CD4-positive, alpha-beta memory T cell (primary cell): ENCODE results near the gene IL2RG. TPM values are rescaled to one million over a fixed set of nuclear protein-coding genes. Genes with fewer than 3 reads are reported as not detected.
A peak's percentile ranks its signal among the peaks of the same experiment; 100 is the strongest.

Experiments used
- CTCF ChIA-PET: fragments of 350-600 bp; sonication (Branson Sonifier 250); formaldehyde crosslinking; loops from one replicate; lab custom pipeline; 2021; ENCODE audit warnings: inconsistent platforms; ENCODE audit not compliant: partially characterized antibody; lab: Charles Lee
- POLR2A ChIA-PET: fragments of 350-600 bp; sonication (Branson Sonifier 250); formaldehyde crosslinking; loops from one replicate; lab custom pipeline; 2021; ENCODE audit not compliant: partially characterized antibody; lab: Charles Lee
- DNase-seq, 5 donors: peaks; one replicate each; pipeline versions ENCODE4 v3.0.0 to v3.0.0-alpha.2; 2020 to 2022; ENCODE audit warnings: mixed read lengths in 1 of 5
- H3K27ac ChIP-seq: one replicate; pipeline ENCODE4 v1.7.0; 2013; ENCODE audit warnings: low read depth, low read length
- H3K27me3 ChIP-seq: 2 replicates; pipeline ENCODE4 v1.7.0; 2013; ENCODE audit warnings: mild to moderate bottlenecking, low read length, moderate library complexity; ENCODE audit not compliant: insufficient read depth
- H3K36me3 ChIP-seq: 2 replicates; pipeline ENCODE4 v1.7.0; 2013; ENCODE audit warnings: mild to moderate bottlenecking, low read length, moderate library complexity; ENCODE audit not compliant: insufficient read depth
- H3K4me1 ChIP-seq: 2 replicates; pipeline ENCODE4 v1.7.0; 2013; ENCODE audit warnings: mild to moderate bottlenecking, low read length, moderate library complexity; ENCODE audit not compliant: insufficient read depth
- H3K4me3 ChIP-seq, 2 donors: one replicate each; pipeline ENCODE4 v1.7.0; 2013; ENCODE audit warnings: low read length in 2 of 2, mild to moderate bottlenecking in 1 of 2
- H3K9me3 ChIP-seq, 2 donors: one replicate each; pipeline ENCODE4 v1.7.0; 2013; ENCODE audit warnings: low read length in 2 of 2, control low read depth in 1 of 2; ENCODE audit not compliant: control insufficient read depth in 1 of 2
- H3K27ac Mint-ChIP-seq, 7 donors: one replicate each; pipeline ENCODE4 v1.8.0; 2020 to 2021; ENCODE audit warnings: mixed read lengths in 7 of 7, mild to moderate bottlenecking in 6 of 7, inconsistent platforms in 3 of 7, moderate library complexity in 3 of 7
- H3K27me3 Mint-ChIP-seq, 2 donors: one replicate each; pipeline ENCODE4 v1.8.0; 2020 to 2021; ENCODE audit warnings: mixed read lengths in 2 of 2
- H3K36me3 Mint-ChIP-seq, 2 donors: one replicate each; pipeline ENCODE4 v1.8.0; 2020 to 2021; ENCODE audit warnings: mixed read lengths in 2 of 2, inconsistent platforms in 1 of 2, mild to moderate bottlenecking in 1 of 2
- H3K4me1 Mint-ChIP-seq, 4 donors: one replicate each; pipeline ENCODE4 v1.8.0; 2020 to 2021; ENCODE audit warnings: mixed read lengths in 4 of 4, mild to moderate bottlenecking in 1 of 4
- H3K4me3 Mint-ChIP-seq, 8 donors: one replicate each; pipeline ENCODE4 v1.8.0; 2020 to 2021; ENCODE audit warnings: mixed read lengths in 8 of 8, mild to moderate bottlenecking in 7 of 8, moderate library complexity in 6 of 8, inconsistent platforms in 3 of 8
- H3K9me3 Mint-ChIP-seq, 8 donors: one replicate each; pipeline ENCODE4 v1.8.0; 2020 to 2021; ENCODE audit warnings: mixed read lengths in 8 of 8, mild to moderate bottlenecking in 5 of 8, inconsistent platforms in 3 of 8, moderate library complexity in 1 of 8
- intact Hi-C: fragments of 100-400 bp; cut with micrococcal nuclease; formaldehyde crosslinking; loops from one replicate; pipeline ENCODE4 v1.15.1; 2023
- polyA plus RNA-seq, 2 donors: library from polyadenylated mRNA; unstranded; fragments of 300-500 nt; fragmentation: Illumina TruSeq; gene quantifications; one replicate each; pipeline ENCODE4 v1.2.3, GENCODE V29; 2021
- total RNA-seq, 2 experiments: library from RNA; stranded (reverse); gene quantifications; one replicate each; pipeline ENCODE4 v1.2.3, GENCODE V29; 2021

The IL2RG gene
- total and polyA plus RNA-seq, 4 experiments from 2014 or later = 378 to 1,440 (median 892) TPM

DNA sequence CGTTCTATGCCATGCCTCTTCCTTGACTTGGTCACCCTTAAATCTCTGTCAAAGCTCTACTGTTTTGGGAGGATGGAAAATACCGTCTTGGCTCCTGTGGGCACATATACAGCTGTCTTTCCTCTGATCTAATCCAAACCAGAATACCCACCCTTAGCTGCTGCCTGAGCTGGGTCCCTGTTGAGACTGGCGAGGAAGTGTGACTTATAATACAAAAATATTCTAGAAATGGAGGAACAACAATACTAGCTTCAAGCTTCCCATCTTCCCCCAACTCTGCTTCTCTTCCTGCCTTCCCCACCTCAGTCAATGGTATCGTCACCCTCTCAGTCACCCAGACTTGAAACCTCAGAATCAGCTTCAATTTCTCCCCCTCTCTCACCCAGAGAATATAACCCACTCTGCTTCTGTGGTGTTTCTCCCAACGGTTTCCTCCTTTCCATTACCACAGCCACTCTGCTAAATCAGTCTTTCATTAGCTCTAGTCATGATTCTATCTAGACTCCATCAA is 599 bp upstream of the IL2RG start:
- POLR2A ChIA-PET = interaction anchor here (0.6 to 6.8 kb wide), 18 partner anchors 7 to 421 kb away, joined by 3 to 141 read pairs (median 7); partner anchors contain the start of genes FOXO4, NONO, OGT and SNX12
- H3K27me3 ChIP-seq = no peaks in the 10 kb centered on the region

DNA sequence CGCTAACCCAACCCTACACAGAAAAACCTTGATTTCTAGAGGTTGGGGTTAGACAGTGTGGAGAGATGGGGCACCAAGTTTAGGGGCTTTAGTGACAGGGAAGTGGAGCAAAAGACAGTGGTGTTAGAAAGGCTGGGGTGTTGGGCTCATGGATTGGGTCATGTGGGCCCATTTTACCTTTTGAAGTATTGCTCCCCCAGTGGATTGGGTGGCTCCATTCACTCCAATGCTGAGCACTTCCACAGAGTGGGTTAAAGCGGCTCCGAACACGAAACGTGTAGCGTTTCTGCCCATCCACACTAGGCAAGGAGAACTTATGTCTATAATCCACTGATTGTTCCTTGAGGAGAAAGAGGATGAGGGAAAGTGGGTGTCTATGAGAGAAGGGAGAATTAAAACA is 2.3 kb downstream of the IL2RG start:
- Mint-ChIP-seq H3K27me3 (no peaks in the 10 kb centered on the region), H3K36me3 (peaks cover 55 to 62% of the 10 kb centered on the region in 2 donors), H3K27ac (peak overlapping the region; percentile 94 to 99 (median 98)), H3K4me1 (peaks cover 38 to 82% (median 67%) of the 10 kb centered on the region in 4 donors), H3K4me3 (peak overlapping the region; percentile 90 to 99 (median 95)), H3K9me3 (no peaks in the 10 kb centered on the region)
- H3K27me3 ChIP-seq = no peaks in the 10 kb centered on the region
- ChIA-PET POLR2A (interaction anchor here (1.5 to 1.6 kb wide), 2 partner anchors 10 to 29 kb away, joined by 3 to 28 read pairs; partner anchors contain the start of gene MED12), CTCF (interaction anchor here (1.2 to 1.3 kb wide), 2 partner anchors 9 to 11 kb away, joined by 3 read pairs; partner anchors contain the start of gene MED12)
- no peaks in the 10 kb centered on the region for H3K9me3 ChIP-seq
- peaks cover 19% of the 10 kb centered on the region for H3K36me3 ChIP-seq
- H3K4me1 ChIP-seq = peaks cover 66% of the 10 kb centered on the region
- peak overlapping the region; percentile 96 for H3K27ac ChIP-seq
- H3K4me3 ChIP-seq = peak overlapping the region; percentile 76 to 93
- intact Hi-C loops = no loop called here
- DNase-seq = peak in 2 of 5 donors; percentile 29 to 38

More for the DNA sequence above, 599 bp upstream of the IL2RG start:
- Mint-ChIP-seq H3K36me3 (peaks cover 42 to 50% of the 10 kb centered on the region in 2 donors), H3K27ac (peak overlapping the region; percentile 97 to 99 (median 99)), H3K4me1 (peaks cover 20 to 62% (median 48%) of the 10 kb centered on the region in 4 donors), H3K9me3 (no peaks in the 10 kb centered on the region), H3K27me3 (no peaks in the 10 kb centered on the region), H3K4me3 (peak overlapping the region; percentile 90 to 99 (median 95))
- H3K36me3 ChIP-seq = peaks cover 19% of the 10 kb centered on the region
- peak overlapping the region; percentile 96 for H3K27ac ChIP-seq
- peak in 3 of 5 donors; percentile 52 to 77 (median 74) for DNase-seq
- H3K4me3 ChIP-seq = peak overlapping the region; percentile 69 to 93
- H3K9me3 ChIP-seq = no peaks in the 10 kb centered on the region
- peaks cover 39% of the 10 kb centered on the region for H3K4me1 ChIP-seq
- CTCF ChIA-PET = interaction anchor here (1.1 to 4.6 kb wide), 7 partner anchors 9 to 68 kb away, joined by 3 to 32 read pairs (median 6); no protein-coding TSS in a partner anchor
- intact Hi-C loops = loop anchor here (1.0 to 10.0 kb wide), 7 partner anchors 9 to 423 kb away; partner anchors contain the start of genes OGT, SNX12 and TAF1

DNA sequence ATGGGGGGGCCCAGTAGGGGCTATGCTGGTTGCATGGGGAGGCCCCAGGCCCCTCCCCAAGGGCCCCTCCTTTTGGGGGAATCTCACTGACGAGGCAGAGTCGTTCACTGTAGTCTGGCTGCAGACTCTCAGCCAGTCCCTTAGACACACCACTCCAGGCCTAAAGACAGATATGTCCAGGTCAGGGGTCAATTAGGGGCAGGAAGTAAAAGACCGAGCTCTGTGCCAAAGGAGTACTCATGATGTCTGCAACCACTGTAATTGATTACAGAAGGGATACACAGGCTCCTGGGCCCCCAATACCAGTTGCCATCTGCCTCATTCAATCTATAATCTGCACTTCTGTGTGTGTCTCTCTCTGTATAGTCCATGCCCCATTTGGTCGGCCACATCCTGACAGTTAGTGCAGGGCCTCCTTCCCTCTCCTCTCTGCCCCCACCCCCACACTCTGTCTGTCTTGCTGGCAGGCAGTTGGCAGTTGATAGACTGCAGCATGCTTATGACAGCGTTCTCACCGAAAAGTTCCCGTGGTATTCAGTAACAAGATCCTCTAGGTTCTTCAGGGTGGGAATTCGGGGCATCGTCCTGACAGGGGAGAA is 3.5 kb downstream of the IL2RG start:
- intact Hi-C loops = no loop called here
- Mint-ChIP-seq H3K9me3 (no peaks in the 10 kb centered on the region), H3K27me3 (no peaks in the 10 kb centered on the region), H3K27ac (peak overlapping the region; percentile 94 to 99 (median 98)), H3K4me3 (peak overlapping the region; percentile 90 to 99 (median 95)), H3K36me3 (peaks cover 55 to 64% of the 10 kb centered on the region in 2 donors), H3K4me1 (peaks cover 40 to 85% (median 74%) of the 10 kb centered on the region in 4 donors)
- Histone ChIP-seq H3K27me3 (no peaks in the 10 kb centered on the region), H3K9me3 (no peaks in the 10 kb centered on the region), H3K27ac (peak overlapping the region; percentile 96), H3K4me1 (peaks cover 69% of the 10 kb centered on the region), H3K4me3 (peak overlapping the region; percentile 76 to 93), H3K36me3 (peaks cover 19% of the 10 kb centered on the region)
- ChIA-PET POLR2A (interaction anchor here (1.1 to 1.6 kb wide), 3 partner anchors 11 to 31 kb away, joined by 3 to 28 read pairs (median 4); partner anchors contain the start of gene MED12), CTCF (interaction anchor here (1.2 kb wide), 1 partner anchor 10 kb away, joined by 3 read pairs; the partner anchor contains the start of gene MED12)
- peak; percentile 52 to 68 (median 61) for DNase-seq

DNA sequence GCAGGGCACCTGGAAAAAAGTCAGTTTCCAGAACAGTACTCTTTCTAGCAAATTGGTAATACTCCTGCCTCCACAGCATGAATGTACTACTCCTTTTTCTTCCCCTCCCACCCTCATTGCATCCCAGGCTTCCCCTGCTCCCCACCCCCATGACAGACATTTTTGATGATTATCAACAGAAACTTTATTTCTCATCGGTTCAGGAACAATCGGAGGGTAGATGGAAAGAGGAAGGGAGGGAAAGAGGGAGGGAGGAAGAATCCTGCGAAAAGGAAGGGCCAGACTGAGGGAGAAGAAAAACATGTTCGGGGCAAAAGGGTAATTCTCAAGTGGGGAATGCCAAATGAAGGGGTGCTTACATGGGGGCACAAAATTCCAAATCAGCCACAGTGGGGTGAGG is 4.1 kb downstream of the IL2RG start:
- Mint-ChIP-seq H3K9me3 (no peaks in the 10 kb centered on the region), H3K36me3 (peaks cover 55 to 64% of the 10 kb centered on the region in 2 donors), H3K27ac (peak overlapping the region; percentile 94 to 99 (median 98)), H3K4me3 (peak overlapping the region; percentile 54 to 99 (median 92)), H3K27me3 (no peaks in the 10 kb centered on the region), H3K4me1 (peaks cover 39 to 85% (median 75%) of the 10 kb centered on the region in 4 donors)
- POLR2A ChIA-PET = interaction anchor here (3.4 kb wide), 1 partner anchor 11 kb away, joined by 38 read pairs; the partner anchor contains the start of gene MED12
- H3K4me3 ChIP-seq = no peak overlapping the region
- CTCF ChIA-PET = interaction anchor here (3.4 kb wide), 1 partner anchor 22 kb away, joined by 16 read pairs; no protein-coding TSS in a partner anchor
- no peaks in the 10 kb centered on the region for H3K27me3 ChIP-seq
- no peak for DNase-seq
- intact Hi-C loops = no loop called here
- peaks cover 69% of the 10 kb centered on the region for H3K4me1 ChIP-seq
- no peaks in the 10 kb centered on the region for H3K9me3 ChIP-seq
- H3K27ac ChIP-seq = peak overlapping the region; percentile 96
- peaks cover 19% of the 10 kb centered on the region for H3K36me3 ChIP-seq

DNA sequence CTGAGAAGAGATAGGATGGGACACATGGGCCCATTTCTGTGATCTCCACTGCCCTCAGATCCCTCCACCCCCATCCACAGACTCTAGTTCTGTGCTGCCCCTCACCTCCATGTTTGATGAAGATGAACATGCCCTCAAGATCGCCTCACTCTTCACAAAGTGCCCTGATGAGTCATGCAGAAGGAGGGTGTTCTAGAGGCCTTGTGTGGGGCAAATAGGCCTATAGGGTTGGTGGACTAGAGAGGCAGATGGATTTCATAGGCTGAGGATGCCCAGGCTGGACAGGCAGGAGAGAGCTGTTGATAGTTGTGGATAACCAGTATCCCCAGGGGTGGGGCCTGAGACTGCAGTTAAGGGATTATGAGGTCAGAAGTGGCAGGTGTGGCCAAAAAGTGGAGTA is 5.0 kb downstream of the IL2RG start, which contains the start of gene CXorf65:
TSS of gene CXorf65 (minus strand) at position 314 of the 400 bp plus-strand sequence. CDS start at position 130, 184 bp downstream.
- peaks cover 19% of the 10 kb centered on the region for H3K36me3 ChIP-seq
- H3K27ac Mint-ChIP-seq = peak within 1 kb of the TSS; percentile 94 to 99 (median 98)
- H3K4me3 ChIP-seq = peak within 1 kb of the TSS in 1 of 2 donors; percentile 93
- H3K4me3 Mint-ChIP-seq = peak within 1 kb of the TSS; percentile 54 to 99 (median 92)
- H3K9me3 Mint-ChIP-seq = no peaks in the 10 kb centered on the region
- intact Hi-C loops = no loop called here
- peak in 1 of 5 donors; percentile 58 for DNase-seq
- peaks cover 55 to 57% of the 10 kb centered on the region in 2 donors for H3K36me3 Mint-ChIP-seq
- no peaks in the 10 kb centered on the region for H3K27me3 Mint-ChIP-seq
- no peaks in the 10 kb centered on the region for H3K27me3 ChIP-seq
- POLR2A ChIA-PET = interaction anchor here (1.4 to 3.4 kb wide), 4 partner anchors 10 to 76 kb away, joined by 3 to 38 read pairs (median 6); partner anchors contain the start of genes FOXO4 and MED12
- CTCF ChIA-PET = interaction anchor here (1.6 to 3.4 kb wide), 2 partner anchors 22 to 24 kb away, joined by 3 to 16 read pairs; no protein-coding TSS in a partner anchor
- no peaks in the 10 kb centered on the region for H3K9me3 ChIP-seq
- H3K4me1 Mint-ChIP-seq = peaks cover 40 to 88% (median 77%) of the 10 kb centered on the region in 4 donors
- H3K27ac ChIP-seq = peak within 1 kb of the TSS; percentile 96
- H3K4me1 ChIP-seq = peaks cover 74% of the 10 kb centered on the region

DNA sequence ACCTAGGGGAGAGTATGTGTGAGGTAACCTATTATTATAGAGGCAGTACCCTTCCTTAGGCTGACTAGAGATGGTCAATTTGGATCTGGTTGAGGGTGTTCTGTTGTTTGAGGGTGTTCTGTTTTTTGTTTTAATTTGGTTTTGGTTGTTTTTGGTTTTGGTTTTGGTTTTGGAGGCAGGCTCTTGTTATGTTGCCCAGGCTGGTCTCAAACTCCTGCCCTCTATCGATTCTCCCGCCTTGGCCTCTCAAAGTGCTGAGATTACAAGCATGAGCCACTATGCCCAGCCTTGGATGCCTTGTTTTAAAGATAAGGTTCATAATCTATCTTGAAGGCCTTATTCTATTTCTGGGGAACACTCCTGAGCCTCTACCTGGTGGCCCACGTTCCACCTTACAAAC is 5.7 kb downstream of the IL2RG start:
- POLR2A ChIA-PET = interaction anchor here (1.4 to 3.4 kb wide), 7 partner anchors 7 to 76 kb away, joined by 3 to 38 read pairs (median 7); partner anchors contain the start of genes FOXO4 and MED12
- H3K9me3 ChIP-seq = no peaks in the 10 kb centered on the region
- peak in 2 of 5 donors; percentile 21 to 40 for DNase-seq
- peaks cover 82% of the 10 kb centered on the region for H3K4me1 ChIP-seq
- Mint-ChIP-seq H3K27ac (peak overlapping the region; percentile 90 to 99 (median 94)), H3K4me3 (peak overlapping the region; percentile 45 to 78 (median 71)), H3K36me3 (peaks cover 48 to 49% of the 10 kb centered on the region in 2 donors), H3K27me3 (no peaks in the 10 kb centered on the region), H3K9me3 (no peaks in the 10 kb centered on the region), H3K4me1 (peaks cover 46 to 95% (median 81%) of the 10 kb centered on the region in 4 donors)
- H3K4me3 ChIP-seq = no peak overlapping the region
- peak overlapping the region; percentile 51 for H3K27ac ChIP-seq
- peaks cover 19% of the 10 kb centered on the region for H3K36me3 ChIP-seq
- intact Hi-C loops = no loop called here
- H3K27me3 ChIP-seq = no peaks in the 10 kb centered on the region
- CTCF ChIA-PET = interaction anchor here (1.3 to 3.4 kb wide), 3 partner anchors 11 to 25 kb away, joined by 3 to 16 read pairs (median 4); no protein-coding TSS in a partner anchor
